ENCODE data around the gene ORC3.

- TF ChIP-seq NFIC (IDR thresholded peaks at IDR 0.05) = no peak
- no peak for TF ChIP-seq MAX (IDR thresholded peaks at IDR 0.05)
- no peak for TF ChIP-seq REST (IDR thresholded peaks at IDR 0.05; ENCODE audit: low read depth)
- no peak for TF ChIP-seq TAF1 (IDR thresholded peaks at IDR 0.05; ENCODE audit: low read depth)
- no peak for TF ChIP-seq EP300 (IDR thresholded peaks at IDR 0.05; ENCODE audit: borderline replicate concordance)
- TF ChIP-seq CEBPB (IDR thresholded peaks at IDR 0.05) = no peak
- TF ChIP-seq USF1 (IDR thresholded peaks at IDR 0.05) = no peak
- TF ChIP-seq YY1 (IDR thresholded peaks at IDR 0.05; ENCODE audit: low read depth) = no peak
- TF ChIP-seq TEAD4 (IDR thresholded peaks at IDR 0.05) = no peak
- TF ChIP-seq EGR1 (IDR thresholded peaks at IDR 0.05) = no peak
Measured at GRCh38 chr6:87656857-87657256, 66.9 kb downstream of the ORC3 start.
